Naive thymus-derived CD4-positive, alpha-beta T cell (primary cell): ENCODE results near the gene DNAH8. TPM values are rescaled to one million over a fixed set of nuclear protein-coding genes. Genes with fewer than 3 reads are reported as not detected.

Source experiments
- ATAC-seq: fragments of 150-1000 bp; cut with Tn5 transposase; 2 replicates; pipeline ENCODE4 v1.10.0; 2021; ENCODE audit warnings: mild to moderate bottlenecking, moderate library complexity
- CTCF ChIA-PET: fragments of 350-600 bp; sonication (Branson Sonifier 250); formaldehyde crosslinking; loops from one replicate; lab custom pipeline; 2021; ENCODE audit warnings: antibody characterized with exemption; lab: Charles Lee
- POLR2A ChIA-PET: fragments of 350-600 bp; sonication (Branson Sonifier 250); formaldehyde crosslinking; loops from one replicate; lab custom pipeline; 2021; ENCODE audit warnings: antibody characterized with exemption, inconsistent platforms; lab: Charles Lee
- DNase-seq, 9 donors: peaks; one replicate each; pipeline versions ENCODE4 v3.0.0 to v3.0.0-alpha.2; 2020 to 2022; ENCODE audit warnings: mixed read lengths in 1 of 9
- H3K27ac ChIP-seq: one replicate; pipeline ENCODE4 v1.7.0; 2013; ENCODE audit warnings: mild to moderate bottlenecking, low read depth, low read length, moderate library complexity
- H3K27me3 ChIP-seq, 2 donors: one replicate each; pipeline ENCODE4 v1.7.0; 2013; ENCODE audit warnings: low read length in 2 of 2, mild to moderate bottlenecking in 2 of 2, moderate library complexity in 2 of 2; ENCODE audit not compliant: control insufficient read depth in 2 of 2, insufficient read depth in 2 of 2
- H3K36me3 ChIP-seq, 3 experiments: 1 replicate in 2 of 3; 2 replicates in 1 of 3; pipeline ENCODE4 v1.7.0; 2013; ENCODE audit warnings: low read length in 3 of 3, mild to moderate bottlenecking in 3 of 3, moderate library complexity in 1 of 3; ENCODE audit not compliant: insufficient read depth in 3 of 3, control insufficient read depth in 2 of 3
- H3K4me1 ChIP-seq, 2 donors: one replicate each; pipeline ENCODE4 v1.7.0; 2013; ENCODE audit warnings: low read length in 2 of 2, mild to moderate bottlenecking in 2 of 2, moderate library complexity in 1 of 2; ENCODE audit not compliant: control insufficient read depth in 2 of 2, insufficient read depth in 2 of 2
- H3K4me3 ChIP-seq: 2 replicates; pipeline ENCODE4 v1.7.0; 2013; ENCODE audit warnings: mild to moderate bottlenecking, low read length
- H3K9me3 ChIP-seq, 3 experiments: 1 replicate in 2 of 3; 2 replicates in 1 of 3; pipeline ENCODE4 v1.7.0; 2013; ENCODE audit warnings: low read length in 3 of 3; ENCODE audit not compliant: control insufficient read depth in 2 of 3
- H3K27ac Mint-ChIP-seq, 9 donors: one replicate each; pipeline ENCODE4 v1.8.0; 2020 to 2022; ENCODE audit warnings: mixed read lengths in 9 of 9, mild to moderate bottlenecking in 8 of 9, moderate library complexity in 5 of 9, inconsistent platforms in 2 of 9
- H3K27me3 Mint-ChIP-seq, 5 donors: one replicate each; pipeline ENCODE4 v1.8.0; 2021 to 2022; ENCODE audit warnings: mixed read lengths in 5 of 5, mild to moderate bottlenecking in 1 of 5
- H3K36me3 Mint-ChIP-seq, 5 donors: one replicate each; pipeline ENCODE4 v1.8.0; 2020 to 2022; ENCODE audit warnings: mixed read lengths in 5 of 5, mild to moderate bottlenecking in 3 of 5, inconsistent platforms in 1 of 5
- H3K4me1 Mint-ChIP-seq, 7 donors: one replicate each; pipeline ENCODE4 v1.8.0; 2020 to 2022; ENCODE audit warnings: mixed read lengths in 7 of 7, mild to moderate bottlenecking in 3 of 7, inconsistent platforms in 1 of 7
- H3K4me3 Mint-ChIP-seq, 10 donors: one replicate each; pipeline ENCODE4 v1.8.0; 2020 to 2022; ENCODE audit warnings: mild to moderate bottlenecking in 10 of 10, mixed read lengths in 10 of 10, moderate library complexity in 6 of 10, inconsistent platforms in 2 of 10
- H3K9me3 Mint-ChIP-seq, 11 donors: one replicate each; pipeline ENCODE4 v1.8.0; 2020 to 2022; ENCODE audit warnings: mixed read lengths in 11 of 11, mild to moderate bottlenecking in 4 of 11, inconsistent platforms in 1 of 11, moderate library complexity in 1 of 11
- intact Hi-C, 2 donors: fragments of 100-400 bp; cut with micrococcal nuclease; formaldehyde crosslinking; loops; one replicate each; pipeline ENCODE4 v1.15.1; 2023
- polyA plus RNA-seq, 2 donors: library from polyadenylated mRNA; unstranded; fragments of 300-500 nt; fragmentation: Illumina TruSeq; gene quantifications; one replicate each; pipeline ENCODE4 v1.2.3, GENCODE V29; 2021
- total RNA-seq, 6 experiments: library from RNA in 5 of 6; stranded (reverse) in 5 of 6; gene quantifications; 1 replicate in 5 of 6; 2 replicates in 1 of 6; pipeline ENCODE4 v1.2.3 and lab custom pipeline; 2021 to 2026

Gene DNAH8
- total RNA-seq (under 1 TPM; 0.02 to 0.15 (median 0.05) TPM), polyA plus RNA-seq (not detected), total RNA-seq (lab: John Stamatoyannopoulos, UW) (not detected)

- Histone ChIP-seq H3K4me3 (no peak within 1 kb of the TSS), H3K27me3 (peaks cover 0 to 12% of the 10 kb centered on the region in 2 donors), H3K36me3 (no peaks in the 10 kb centered on the region), H3K9me3 (no peaks in the 10 kb centered on the region), H3K27ac (no peak within 1 kb of the TSS), H3K4me1 (peaks cover 5 to 14% of the 10 kb centered on the region in 2 donors)
- ChIA-PET POLR2A (no interaction called here), CTCF (no interaction called here)
- peak within 1 kb of the TSS in 1 of 9 donors; percentile 96 for H3K27ac Mint-ChIP-seq
- peaks cover 21 to 53% (median 34%) of the 10 kb centered on the region in 5 donors for H3K27me3 Mint-ChIP-seq
- peak within 1 kb of the TSS in 9 of 10 donors; percentile 40 to 83 (median 67) for H3K4me3 Mint-ChIP-seq
- intact Hi-C loops, result no loop called here
- DNase-seq (peak in 1 of 9 donors; percentile 41), ATAC-seq (peak; percentile 26)
- peaks cover 0 to 12% (median 5%) of the 10 kb centered on the region in 5 donors for H3K36me3 Mint-ChIP-seq
- peaks cover 11 to 37% (median 20%) of the 10 kb centered on the region in 7 donors for H3K4me1 Mint-ChIP-seq
- H3K9me3 Mint-ChIP-seq, result peaks cover 0 to 9% (median under 1%) of the 10 kb centered on the region in 11 donors
Measured at GRCh38 chr6:38715016-38715689, at the start of gene DNAH8. DNAH8 (plus strand) TSS chr6:38715311; CDS start chr6:38722810, 7,499 bp downstream.

- H3K36me3 ChIP-seq, result peaks cover 0 to 13% (median 4%) of the 10 kb centered on the region in 3 experiments
- peaks cover 10 to 30% (median 26%) of the 10 kb centered on the region in 5 donors for H3K36me3 Mint-ChIP-seq
- no peaks in the 10 kb centered on the region for H3K27me3 ChIP-seq
- no peaks in the 10 kb centered on the region for H3K9me3 ChIP-seq
- intact Hi-C loops, result loop anchor here (1.0 to 10.0 kb wide), 9 partner anchors 31 to 1345 kb away; no protein-coding TSS in a partner anchor
- ChIA-PET POLR2A (no interaction called here), CTCF (no interaction called here)
- no peak overlapping the region for H3K4me3 ChIP-seq
- DNase-seq, result peak in 7 of 9 donors; percentile 19 to 41 (median 32)
- no peak overlapping the region for H3K27ac Mint-ChIP-seq
- H3K4me3 Mint-ChIP-seq, result no peak overlapping the region
- H3K9me3 Mint-ChIP-seq, result peaks cover 0 to 2% (median 0%) of the 10 kb centered on the region in 11 donors
- no peak overlapping the region for H3K27ac ChIP-seq
- H3K4me1 Mint-ChIP-seq, result peaks cover 6 to 32% (median 13%) of the 10 kb centered on the region in 7 donors
- H3K27me3 Mint-ChIP-seq, result no peaks in the 10 kb centered on the region
- H3K4me1 ChIP-seq, result peaks cover 0 to 4% of the 10 kb centered on the region in 2 donors
- peak; percentile 84 for ATAC-seq
Measured at GRCh38 chr6:38671885-38672467, 43.1 kb upstream of the DNAH8 start.

- peaks cover 0 to 4% of the 10 kb centered on the region in 2 donors for H3K4me1 ChIP-seq
- no peak overlapping the region for H3K27ac Mint-ChIP-seq
- CTCF ChIA-PET, result interaction anchor here (0.6 to 0.8 kb wide), 3 partner anchors 17 to 82 kb away, joined by 3 to 5 read pairs (median 3); no protein-coding TSS in a partner anchor
- no peaks in the 10 kb centered on the region for H3K27me3 ChIP-seq
- H3K36me3 ChIP-seq, result peaks cover 0 to 28% (median 6%) of the 10 kb centered on the region in 3 experiments
- POLR2A ChIA-PET, result no interaction called here
- peak; percentile 56 for ATAC-seq
- no peak for DNase-seq
- intact Hi-C loops, result loop anchor here (2.0 to 10.0 kb wide), 7 partner anchors 33 to 1346 kb away; no protein-coding TSS in a partner anchor
- H3K9me3 ChIP-seq, result no peaks in the 10 kb centered on the region
- H3K4me3 ChIP-seq, result no peak overlapping the region
- no peaks in the 10 kb centered on the region for H3K27me3 Mint-ChIP-seq
- peak overlapping the region in 1 of 10 donors; percentile 68 for H3K4me3 Mint-ChIP-seq
- peaks cover 16 to 36% (median 34%) of the 10 kb centered on the region in 5 donors for H3K36me3 Mint-ChIP-seq
- H3K9me3 Mint-ChIP-seq, result peaks cover 0 to 2% (median 0%) of the 10 kb centered on the region in 11 donors
- peaks cover 6 to 38% (median 13%) of the 10 kb centered on the region in 7 donors for H3K4me1 Mint-ChIP-seq
- H3K27ac ChIP-seq, result no peak overlapping the region
Measured at GRCh38 chr6:38673397-38674165, 41.5 kb upstream of the DNAH8 start.

- H3K4me3 Mint-ChIP-seq, result no peak overlapping the region
- peaks cover 0 to 2% (median 0%) of the 10 kb centered on the region in 11 donors for H3K9me3 Mint-ChIP-seq
- Histone ChIP-seq H3K4me1 (peaks cover 0 to 4% of the 10 kb centered on the region in 2 donors), H3K27me3 (no peaks in the 10 kb centered on the region), H3K36me3 (peaks cover 0 to 44% (median 6%) of the 10 kb centered on the region in 3 experiments), H3K4me3 (no peak overlapping the region), H3K9me3 (no peaks in the 10 kb centered on the region), H3K27ac (no peak overlapping the region)
- ChIA-PET POLR2A (no interaction called here), CTCF (no interaction called here)
- H3K27ac Mint-ChIP-seq, result peak overlapping the region in 3 of 9 donors; percentile 16 to 53 (median 36)
- intact Hi-C loops, result loop anchor here in 1 of 2 donors (10.0 kb wide), 2 partner anchors 882 to 972 kb away; no protein-coding TSS in a partner anchor
- no peaks in the 10 kb centered on the region for H3K27me3 Mint-ChIP-seq
- H3K36me3 Mint-ChIP-seq, result peaks cover 16 to 41% (median 34%) of the 10 kb centered on the region in 5 donors
- DNase-seq, result no peak
- no peak for ATAC-seq
- peaks cover 6 to 38% (median 13%) of the 10 kb centered on the region in 7 donors for H3K4me1 Mint-ChIP-seq
Measured at GRCh38 chr6:38676236-38676973, 38.7 kb upstream of the DNAH8 start.

GRCh38 chr6:38676974-38677544, 38.1 kb upstream of the DNAH8 start:
- H3K4me1 ChIP-seq, result peaks cover 0 to 4% of the 10 kb centered on the region in 2 donors
- intact Hi-C loops, result loop anchor here in 1 of 2 donors (10.0 kb wide), 2 partner anchors 882 to 972 kb away; no protein-coding TSS in a partner anchor
- peaks cover 0 to 50% (median 6%) of the 10 kb centered on the region in 3 experiments for H3K36me3 ChIP-seq
- H3K9me3 ChIP-seq, result no peaks in the 10 kb centered on the region
- no peak overlapping the region for H3K27ac ChIP-seq
- Mint-ChIP-seq H3K9me3 (peaks cover 0 to 2% (median 0%) of the 10 kb centered on the region in 11 donors), H3K4me3 (no peak overlapping the region), H3K27me3 (no peaks in the 10 kb centered on the region), H3K4me1 (peaks cover 6 to 36% (median 13%) of the 10 kb centered on the region in 7 donors), H3K36me3 (peaks cover 16 to 46% (median 37%) of the 10 kb centered on the region in 5 donors), H3K27ac (peak overlapping the region in 3 of 9 donors; percentile 16 to 53 (median 36))
- POLR2A ChIA-PET, result no interaction called here
- ATAC-seq, result no peak
- no peak for DNase-seq
- CTCF ChIA-PET, result no interaction called here
- H3K4me3 ChIP-seq, result no peak overlapping the region
- H3K27me3 ChIP-seq, result no peaks in the 10 kb centered on the region
